Measurements from ENCODE around the gene JMJD8.
A peak's percentile ranks its signal among the peaks of the same experiment; 100 is the strongest.

JMJD8 gene

DNA sequence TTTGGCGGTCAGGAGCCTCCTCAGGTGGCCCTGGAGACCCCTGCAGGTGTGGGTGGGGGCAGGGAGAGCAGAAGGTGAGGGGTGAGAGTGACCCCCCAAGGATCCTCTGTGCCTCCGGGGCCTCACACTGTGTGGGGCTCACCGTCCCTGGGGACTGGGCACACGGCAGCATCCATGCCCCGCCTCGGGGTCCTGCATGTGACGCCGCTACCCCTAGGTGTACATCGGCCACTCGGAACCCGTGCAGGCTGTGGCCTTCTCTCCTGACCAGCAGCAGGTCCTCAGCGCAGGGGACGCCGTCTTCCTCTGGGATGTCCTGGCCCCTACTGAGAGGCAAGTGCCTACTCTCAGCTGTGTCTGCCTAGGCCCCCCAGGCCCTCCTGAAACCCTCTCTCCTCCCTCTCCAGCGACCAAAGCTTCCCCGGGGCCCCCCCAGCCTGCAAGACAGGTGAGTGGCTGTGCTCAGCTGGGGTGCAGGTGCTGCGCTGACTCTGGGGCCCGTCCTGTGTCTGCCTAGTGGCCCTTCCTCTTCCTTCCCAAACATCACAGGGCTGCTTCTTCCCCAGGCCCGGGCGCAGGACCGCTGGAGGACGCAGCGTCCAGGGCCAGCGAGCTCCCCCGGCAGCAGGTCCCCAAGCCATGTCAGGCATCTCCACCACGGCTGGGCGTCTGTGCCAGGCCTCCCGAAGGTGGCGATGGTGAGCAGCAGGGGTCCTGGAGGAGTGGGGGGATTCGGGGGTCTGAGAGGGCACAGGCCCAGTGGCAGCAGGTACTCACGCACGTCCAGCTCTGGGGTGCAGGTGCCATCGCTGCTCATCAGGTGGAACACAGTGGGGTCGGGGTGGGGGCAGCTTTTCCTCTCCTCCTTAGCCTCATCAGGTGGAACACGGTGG lies 25.2 kb downstream of the JMJD8 start:
- no peak for DNase-seq

DNA sequence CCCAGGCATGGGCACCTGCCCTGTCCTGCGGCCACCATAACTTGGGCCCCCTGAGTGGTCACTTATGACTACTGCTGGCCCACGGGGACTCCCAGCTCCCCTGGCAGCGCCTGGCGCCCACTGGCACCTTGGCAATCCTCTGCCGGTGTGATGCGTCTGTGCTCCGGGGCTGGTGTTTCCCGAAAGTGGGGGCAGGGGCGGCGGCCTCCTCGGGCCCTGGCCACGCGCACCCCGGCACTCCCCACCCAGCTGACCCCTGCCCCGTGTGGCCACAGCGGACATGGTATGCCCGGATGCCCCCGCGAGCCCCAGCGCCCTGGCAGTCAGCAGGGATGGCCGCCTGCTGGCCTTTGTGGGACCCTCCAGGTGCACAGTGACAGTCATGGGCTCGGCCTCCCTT lies 26.6 kb downstream of the JMJD8 start:
- no peak for DNase-seq

DNA sequence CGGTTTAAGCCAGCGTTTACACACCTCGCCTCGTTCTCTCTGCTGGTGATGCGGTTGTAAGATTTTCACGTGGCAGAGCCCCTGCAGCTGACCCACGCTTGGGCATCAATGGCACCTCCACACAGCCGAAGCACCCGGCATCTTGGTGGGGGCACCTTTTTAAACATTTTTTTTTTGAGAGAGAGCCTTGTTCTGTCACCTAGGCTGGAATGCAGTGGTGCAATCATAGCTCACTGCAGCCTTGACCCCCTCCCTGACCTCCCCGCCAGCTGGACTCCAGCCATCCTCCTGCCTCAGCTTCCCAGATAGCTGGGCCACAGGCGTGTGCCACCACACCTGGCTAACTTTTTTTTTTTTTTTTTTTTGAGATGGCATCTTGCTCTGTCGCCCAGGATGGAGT lies 30.1 kb downstream of the JMJD8 start:
- no peak for DNase-seq

DNA sequence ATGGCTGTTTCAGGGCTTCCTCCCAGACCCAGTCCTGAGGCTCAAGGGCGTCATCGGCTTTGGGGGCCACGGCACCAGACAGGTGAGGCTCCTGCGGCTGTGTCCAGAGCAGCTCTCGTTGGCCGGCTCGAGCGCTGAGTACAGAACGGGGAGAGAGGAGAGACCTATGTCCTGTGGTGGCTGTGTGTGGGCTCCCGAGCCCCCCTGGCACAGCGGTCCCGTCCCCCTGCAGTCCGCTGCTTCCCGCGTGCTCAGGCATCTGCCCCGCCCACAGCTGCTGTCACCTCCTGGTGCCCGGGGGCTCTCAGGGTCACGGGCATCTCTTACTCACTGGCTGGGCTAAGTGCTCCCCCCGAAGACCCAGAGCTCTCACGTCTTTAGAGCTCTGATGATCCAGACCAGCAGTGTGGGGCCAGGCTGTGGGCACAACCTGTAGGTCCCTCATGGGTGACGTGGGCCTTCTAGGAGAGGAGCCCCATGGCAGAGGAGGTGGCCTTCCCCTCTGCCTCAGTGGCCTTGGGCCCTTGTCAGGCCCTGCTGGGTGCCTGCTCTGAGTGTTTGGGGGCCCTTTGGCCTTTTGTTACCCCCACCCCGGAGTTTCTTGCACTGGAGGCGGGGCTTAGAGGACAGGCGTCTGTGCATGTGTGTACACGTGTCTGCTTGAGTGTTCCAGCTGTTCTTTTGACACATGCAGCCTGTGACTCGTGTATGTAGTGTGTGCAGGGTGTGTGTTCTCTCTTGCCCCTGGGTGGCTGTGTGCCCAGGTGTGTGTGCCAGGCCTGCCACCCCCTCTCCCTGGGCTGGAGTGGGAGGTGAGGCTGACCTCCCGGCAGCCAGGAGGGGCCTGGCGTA lies 31.5 kb downstream of the JMJD8 start:
- DNase-seq, result no peak

DNA sequence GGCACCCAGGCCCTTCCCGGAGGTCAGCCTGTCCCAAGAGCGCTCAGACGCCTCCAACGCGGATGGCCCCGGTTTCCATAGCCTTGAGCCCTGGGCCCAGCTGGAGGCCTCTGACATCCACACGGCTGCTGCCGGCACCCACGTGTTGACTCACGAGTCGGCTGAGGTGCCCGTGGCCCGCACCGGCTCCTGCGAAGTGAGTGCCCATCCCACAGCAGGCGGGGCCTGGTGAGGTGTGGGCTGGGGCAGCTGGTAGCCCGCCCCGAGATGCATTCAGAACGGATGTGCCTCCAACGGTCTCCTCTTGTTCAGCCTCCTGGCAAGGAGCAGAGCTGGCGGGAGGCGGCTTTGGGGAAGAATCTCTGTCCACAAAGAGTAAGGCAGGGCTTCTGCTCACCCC lies 32.3 kb downstream of the JMJD8 start:
- DNase-seq, result no peak

DNA sequence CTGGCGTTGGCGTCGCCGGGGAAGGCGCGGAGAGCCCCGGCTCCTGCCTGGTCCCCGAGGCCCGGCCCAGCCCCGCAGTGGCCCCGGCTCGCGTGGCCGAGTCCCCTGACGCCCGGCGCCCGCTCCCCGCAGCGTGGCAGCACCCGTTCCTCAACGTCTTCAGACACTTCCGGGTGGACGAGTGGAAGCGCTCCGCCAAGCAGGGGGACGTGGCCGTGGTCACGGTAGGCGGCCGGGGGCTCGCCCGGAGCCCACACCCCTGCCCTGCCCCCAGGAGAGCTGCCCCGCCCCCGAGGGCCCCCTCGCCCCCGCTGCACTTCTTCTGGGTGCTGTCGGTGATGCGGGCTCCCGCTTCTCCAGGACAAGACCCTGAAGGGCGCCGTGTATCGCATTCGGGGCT lies 34.5 kb downstream of the JMJD8 start:
- DNase-seq, result no peak

DNA sequence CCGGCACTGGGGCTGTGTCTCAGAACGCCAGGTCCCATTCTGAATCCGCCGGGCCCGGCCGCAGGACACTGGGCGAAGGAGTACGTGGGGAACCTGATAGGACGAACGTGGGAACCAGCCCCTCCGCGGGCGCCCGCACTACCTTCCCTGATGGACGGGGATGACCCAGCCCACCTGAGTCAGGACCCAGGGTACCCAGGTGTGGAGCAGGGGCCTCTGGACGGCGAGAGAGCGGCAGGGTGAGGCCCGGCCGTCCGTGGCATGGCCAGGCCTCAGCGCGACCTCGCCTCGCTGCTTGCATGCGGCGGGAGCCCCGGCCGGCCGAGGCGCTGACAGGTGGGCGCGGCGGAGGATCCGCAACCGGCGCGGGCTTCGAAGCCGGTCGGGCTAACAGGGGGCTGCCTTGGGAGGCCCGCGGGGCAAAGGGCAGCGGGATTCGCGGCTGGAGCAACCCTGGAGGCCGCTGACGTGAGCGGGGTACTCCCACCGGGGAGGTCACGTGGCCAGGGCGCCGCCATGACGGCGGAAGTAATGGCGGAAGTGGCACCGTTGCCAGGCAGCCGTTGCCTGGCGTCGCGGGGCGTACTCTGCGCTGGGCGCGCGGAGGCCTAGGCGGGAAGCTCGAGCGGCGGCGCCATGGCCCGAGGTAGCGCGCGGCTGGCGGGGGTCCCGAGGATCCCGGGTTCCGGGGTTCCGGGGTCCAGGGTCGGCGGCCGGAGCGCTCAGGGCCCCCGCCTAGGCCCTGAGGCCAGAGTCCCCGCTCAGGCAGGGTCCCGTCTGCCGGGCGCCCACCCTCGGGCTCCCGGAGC lies 35.1 kb downstream of the JMJD8 start, which contains the start of gene WDR90:
Gene WDR90 (plus strand): TSS at position 585 of the 809 bp plus-strand sequence. CDS start 52 bp downstream, at position 637.
- peak; percentile 89 to 90 for DNase-seq

DNA sequence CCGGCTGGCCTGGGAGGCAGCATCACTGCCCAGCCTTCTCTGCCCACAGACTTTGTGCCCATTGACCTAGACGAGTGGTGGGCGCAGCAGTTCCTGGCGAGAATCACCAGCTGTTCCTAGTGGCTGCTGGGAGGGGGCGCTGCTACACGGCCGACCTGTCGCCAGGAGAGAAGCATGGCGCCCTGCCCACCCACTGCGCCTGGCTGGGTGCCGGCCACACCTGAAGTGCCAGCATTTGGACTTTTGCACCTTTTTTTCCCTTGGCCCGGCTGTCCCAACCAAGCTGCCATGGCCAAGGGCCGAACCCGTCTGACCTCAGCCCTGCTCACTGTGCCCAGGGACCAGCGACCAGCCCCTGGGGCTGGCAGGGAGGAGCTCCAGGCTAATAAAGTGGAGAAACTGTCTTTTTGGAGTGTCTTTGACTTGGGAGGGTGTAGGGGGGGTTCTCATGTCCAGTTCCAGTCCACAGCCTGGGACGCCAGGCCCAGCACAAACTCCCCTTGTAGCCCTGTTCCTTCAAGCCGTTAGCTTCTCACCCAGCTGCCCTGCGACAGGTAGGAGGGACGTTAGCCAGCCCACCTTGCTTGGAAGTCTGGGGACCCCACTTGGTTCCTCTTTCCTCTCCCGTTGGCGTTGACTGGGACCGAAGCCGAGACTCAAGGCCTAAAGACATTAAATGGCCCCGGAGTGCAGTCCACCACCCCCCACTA lies 35.9 kb downstream of the JMJD8 start:
- DNase-seq, result peak; percentile 26 to 46

DNA sequence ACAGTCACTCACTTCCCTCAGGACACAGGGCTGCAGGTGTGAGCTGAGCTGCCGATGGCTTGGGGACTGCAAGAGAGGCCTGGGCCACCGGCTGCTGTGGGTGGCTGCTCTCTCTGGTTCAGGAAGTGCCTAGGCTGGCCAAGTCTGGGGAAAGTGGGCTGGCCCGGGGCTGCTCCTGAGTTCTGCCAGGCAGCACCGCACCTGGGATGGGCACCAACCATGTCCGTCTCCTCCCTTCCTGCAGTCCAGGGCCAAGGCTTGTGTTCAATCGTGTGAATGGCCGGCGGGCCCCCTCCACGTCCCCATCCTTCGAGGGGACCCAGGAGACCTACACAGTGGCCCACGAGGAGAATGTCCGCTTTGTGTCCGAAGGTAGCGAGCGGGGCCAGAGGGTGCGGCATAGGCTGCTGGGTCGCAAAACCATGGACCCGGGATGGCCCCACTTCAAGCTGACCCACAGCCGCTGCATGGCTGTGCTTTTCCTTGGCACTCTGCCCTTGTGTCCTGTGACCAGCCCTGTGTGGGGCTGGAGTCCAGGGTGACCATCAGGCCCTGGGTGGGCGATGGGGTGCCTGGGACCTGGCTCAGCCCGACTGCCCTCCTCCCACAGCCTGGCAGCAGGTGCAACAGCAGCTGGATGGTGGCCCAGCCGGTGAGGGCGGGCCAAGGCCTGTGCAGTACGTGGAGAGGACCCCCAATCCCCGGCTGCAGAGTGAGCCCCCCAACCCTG lies 36.8 kb downstream of the JMJD8 start:
- no peak for DNase-seq

DNA sequence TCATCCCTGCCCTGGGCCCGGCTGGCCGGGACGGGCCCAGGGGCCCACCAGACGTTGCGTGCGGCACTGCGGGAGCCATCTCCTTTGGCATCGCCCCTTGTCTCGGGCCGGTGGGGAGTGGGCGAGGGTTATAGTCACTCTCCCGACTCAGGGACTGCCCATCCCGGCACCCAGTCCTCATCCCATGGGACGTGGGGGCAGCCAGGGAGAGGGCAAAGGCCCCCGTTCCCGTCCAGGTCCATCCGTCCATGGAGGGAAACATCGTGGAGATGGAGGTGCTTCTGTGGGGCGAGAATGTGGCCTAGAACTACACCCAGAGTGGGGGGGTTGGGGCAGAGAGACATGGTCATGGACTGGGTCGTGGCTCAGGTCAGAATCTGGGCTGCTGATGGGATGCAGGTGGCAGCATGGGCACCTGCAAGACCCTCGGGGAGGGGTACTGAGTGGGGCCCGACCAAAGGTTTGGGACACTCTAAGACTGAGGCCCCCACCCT lies 37.4 kb downstream of the JMJD8 start:
- DNase-seq, result no peak

DNA sequence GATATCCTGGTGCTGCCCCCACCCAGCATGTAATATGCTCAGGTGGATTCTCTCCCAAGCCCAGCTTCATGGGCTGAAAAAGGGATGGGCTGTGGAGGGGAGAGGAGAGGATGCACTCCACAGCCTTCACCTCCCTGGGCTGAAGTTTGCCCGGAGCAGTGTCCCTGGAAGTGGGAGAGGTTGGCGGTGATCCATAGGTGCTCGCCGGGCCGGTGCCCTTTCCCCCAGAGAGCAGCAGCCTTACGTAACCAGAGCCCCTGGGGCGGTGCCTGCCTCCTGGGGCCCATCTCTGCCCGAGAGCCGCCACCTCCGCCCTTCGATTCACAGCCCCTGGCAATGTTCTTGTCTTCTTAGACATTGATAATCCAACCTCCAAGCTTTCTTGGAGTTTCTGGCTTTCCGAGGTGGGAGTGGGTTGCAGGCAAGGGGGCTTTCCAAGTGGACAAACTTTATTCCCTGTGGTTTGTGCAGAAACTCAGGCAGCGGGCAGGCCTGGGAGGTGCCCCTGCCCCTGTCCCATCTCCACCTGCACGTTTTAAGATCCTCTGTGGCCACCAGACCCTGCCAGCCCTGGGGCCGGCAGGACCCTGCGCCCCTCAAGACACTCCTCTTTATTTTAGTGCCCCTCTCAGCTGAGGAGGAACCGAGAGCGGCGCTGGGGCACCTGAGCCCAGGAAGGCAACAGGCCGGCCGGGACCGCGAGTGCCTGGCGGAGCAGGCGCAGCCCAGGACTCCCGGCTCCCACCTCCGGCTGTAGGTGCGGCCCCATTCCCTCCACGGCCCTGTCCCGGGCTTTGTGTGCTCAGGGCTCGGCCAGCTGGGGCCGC lies 38.1 kb downstream of the JMJD8 start:
- DNase-seq, result no peak

DNA sequence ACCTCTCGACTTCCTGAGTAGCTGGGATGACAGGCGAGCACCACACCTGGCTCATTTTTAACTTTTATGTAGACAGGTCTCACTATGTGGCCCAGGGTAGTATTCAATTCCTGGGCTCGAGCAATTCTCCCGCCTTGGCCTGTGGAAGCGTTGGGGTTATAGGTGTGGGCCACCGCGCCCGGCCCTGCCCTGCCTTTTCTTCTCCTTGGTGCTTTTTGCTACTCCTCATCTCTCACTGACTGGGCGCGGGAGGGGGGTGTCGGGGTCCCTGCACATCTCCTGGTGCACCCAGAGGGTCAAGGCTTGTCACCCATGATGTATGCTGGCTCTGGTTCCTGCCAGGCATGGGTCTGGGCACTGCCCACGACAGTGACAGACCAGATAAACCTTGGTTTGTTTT lies 39.6 kb downstream of the JMJD8 start:
- DNase-seq, result no peak

DNA sequence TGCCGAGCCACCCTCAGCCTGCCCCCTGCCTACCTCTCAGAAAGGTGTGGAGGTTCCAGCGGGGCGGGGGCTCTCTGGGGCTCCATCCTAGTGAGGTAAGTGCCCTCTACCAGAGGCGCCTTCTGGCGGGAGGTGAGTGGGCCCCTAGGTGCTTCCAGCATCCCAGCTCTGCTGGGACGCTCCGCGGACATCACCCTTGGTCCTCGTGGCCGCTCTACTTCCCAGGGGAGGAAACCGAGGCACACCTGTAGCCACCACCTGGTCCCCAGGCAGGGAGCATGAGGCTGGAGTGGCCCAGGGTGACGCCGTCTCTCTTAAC lies 41.1 kb downstream of the JMJD8 start:
- no peak for DNase-seq

DNA sequence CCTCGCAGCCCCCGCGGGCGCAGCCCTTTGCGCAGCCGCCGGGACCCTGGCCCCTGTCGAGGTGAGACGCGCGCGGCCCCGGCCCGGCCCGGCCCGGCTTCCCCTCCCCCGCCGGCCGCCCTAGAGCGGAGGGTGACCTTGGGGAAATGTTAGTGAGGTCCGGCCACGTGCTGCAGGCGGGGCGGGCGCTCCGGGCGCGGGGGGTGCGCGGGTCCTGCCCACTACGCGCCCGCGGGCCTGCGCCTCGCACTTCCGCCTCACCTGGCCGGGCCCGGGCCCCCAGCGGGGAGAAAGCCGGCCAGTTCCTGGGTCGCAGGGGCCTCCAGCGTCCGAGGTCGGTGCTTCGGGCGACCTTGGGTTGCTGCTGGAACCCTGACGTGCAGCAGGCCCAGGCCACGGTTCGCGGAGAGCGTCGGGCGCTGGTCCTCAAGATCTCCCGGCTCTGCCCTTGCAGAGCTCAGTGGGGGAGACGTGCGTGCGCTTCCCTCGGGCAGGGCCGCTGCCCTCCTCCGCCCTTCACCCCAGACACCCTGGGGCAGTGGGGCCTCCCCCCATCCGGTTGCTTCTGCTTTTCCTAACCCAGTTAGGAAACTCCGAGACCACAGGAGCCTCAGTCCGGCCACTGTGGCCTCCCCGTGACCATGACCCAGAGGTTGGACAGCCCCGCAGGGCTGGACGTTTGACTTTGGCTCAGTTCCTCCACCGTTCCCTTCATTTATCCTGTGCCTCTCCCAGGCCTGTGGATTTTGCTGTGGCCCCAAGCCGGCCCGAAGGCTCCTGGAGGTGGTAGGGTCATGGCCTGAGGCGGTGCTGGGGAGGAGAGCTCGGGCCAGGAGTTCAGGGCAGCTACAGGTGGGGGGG lies 41.7 kb downstream of the JMJD8 start:
- DNase-seq, result peak; percentile 31 to 59

DNA sequence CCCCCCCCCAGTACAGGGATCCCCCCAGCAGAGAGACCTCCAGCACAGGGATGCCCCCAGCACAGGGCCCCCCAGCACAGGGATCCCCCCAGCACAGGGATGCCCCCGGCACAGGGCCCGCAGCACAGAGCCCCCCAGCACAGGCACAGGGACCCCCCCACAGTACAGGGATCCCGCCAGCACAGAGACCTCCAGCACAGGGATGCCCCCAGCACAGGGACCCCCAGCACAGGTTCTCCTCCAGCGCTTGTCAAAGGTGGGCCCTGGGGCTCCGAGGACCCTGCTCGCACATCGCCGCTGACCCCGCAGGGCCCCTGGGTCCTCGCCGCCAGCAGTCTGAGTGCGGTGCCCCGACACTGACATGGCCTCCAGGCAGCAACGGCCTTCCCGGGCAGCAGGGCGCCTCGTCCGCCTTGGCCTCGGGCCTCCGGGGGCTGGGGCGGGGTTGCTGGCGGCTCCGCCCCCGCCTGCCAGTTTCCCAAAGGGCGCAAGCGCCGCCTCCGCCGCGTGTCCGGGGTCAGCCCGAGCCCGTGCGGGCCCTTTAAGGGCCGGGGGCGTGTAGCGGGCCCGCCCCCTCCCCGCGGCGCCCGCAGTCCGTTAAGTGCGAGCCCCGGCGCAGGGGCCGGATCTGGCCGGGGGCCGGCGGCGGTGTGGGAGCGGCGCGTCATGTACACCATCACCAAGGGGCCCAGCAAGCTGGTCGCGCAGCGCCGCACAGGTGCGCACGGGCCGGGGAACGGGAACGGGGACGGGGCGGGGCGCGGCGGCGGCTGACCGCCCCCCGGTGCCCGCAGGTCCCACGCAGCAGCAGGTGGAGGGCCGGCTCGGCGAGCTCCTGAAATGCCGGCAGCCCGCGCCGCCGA lies 42.6 kb downstream of the JMJD8 start, which contains the start of gene MCRIP2:
Gene MCRIP2 (plus strand): TSS at position 503 of the 863 bp plus-strand sequence. CDS start 164 bp downstream, at position 667.
- DNase-seq, result peak; percentile 59 to 68

DNA sequence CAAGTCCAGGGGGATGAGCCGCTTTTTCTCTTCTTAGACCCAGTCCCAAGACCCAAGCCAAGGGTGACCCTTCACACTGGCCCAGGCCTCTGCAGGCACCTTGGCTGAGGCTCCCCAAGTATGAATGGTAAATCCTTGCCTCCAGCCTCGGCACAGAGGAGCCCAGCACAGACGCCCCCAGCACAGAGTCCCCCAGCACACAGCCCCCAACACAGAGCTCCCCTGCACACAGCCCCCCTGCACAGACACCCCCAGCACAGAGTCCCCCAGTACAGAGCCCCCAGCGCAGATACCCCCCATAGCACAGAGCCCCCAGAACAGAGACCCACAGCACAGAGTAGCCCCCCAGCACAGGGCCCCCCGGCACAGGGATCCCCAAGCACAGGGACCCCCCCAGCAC lies 43.5 kb downstream of the JMJD8 start:
- DNase-seq, result no peak

DNA sequence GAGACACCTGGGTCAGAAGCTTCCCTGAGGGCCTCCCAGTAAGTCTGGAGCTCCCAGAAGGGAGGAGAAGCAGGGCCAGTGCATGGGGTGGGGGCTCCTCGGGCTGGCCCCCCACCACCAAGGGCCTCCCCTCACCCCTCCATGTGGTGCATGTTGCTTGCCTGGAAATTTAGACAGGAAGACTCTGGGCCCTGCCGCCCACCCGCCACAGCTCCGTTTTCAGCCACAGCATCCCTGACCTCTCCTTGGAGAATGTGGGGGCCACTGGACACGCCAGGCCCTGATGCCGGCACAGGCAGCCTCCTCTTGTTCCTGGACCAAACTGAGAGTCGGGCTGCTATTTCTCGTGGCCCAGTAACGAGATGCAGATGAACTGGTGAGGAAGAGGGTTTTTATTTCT lies 45.3 kb downstream of the JMJD8 start:
- no peak for DNase-seq

DNA sequence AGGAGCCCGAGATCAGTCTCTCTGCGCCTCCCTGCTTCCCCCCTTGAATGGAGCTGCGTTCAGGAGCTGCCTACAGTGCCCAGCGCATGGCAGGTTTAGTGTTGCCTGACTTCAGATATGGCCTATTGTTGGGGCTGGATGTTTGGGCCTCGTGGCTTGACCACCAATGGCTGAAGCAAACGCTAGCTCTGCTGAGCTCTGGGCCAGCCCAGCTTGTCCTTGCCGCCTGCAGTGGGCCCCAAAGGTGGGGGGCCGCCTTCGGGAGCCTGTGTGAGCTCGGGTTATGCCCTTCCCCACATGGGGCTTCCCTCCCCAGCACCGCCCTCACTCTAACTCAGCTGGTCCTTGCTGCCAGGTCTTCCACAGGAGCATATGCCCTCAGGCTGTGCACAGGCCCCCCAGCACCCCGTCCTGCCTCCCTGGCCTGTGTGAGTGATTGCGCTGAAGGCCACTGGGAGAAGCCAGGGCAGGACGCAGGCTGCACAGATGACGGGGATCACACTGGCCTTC lies 46.0 kb downstream of the JMJD8 start:
- DNase-seq, result no peak

Data from CD4-positive, alpha-beta T cell treated with Interleukin-4 for 1 hour (primary cell).